HG02970 (cell line): Measurements from ENCODE around the gene RFX7.
"Not testable (repeated sequence)": the region's sequence is repeated elsewhere in the genome, so short reads cannot be mapped to it uniquely, and the experiment has no call there.

ENCODE experiments used
- ATAC-seq: cut with Tn5 transposase; IDR thresholded peaks from one replicate; pipeline ENCODE4 v1.9.1; 2021; ENCODE audit warnings: mild to moderate bottlenecking, moderate library complexity, moderate number of reproducible peaks; ENCODE audit not compliant: unreplicated experiment, low FRiP score

Gene RFX7

DNA sequence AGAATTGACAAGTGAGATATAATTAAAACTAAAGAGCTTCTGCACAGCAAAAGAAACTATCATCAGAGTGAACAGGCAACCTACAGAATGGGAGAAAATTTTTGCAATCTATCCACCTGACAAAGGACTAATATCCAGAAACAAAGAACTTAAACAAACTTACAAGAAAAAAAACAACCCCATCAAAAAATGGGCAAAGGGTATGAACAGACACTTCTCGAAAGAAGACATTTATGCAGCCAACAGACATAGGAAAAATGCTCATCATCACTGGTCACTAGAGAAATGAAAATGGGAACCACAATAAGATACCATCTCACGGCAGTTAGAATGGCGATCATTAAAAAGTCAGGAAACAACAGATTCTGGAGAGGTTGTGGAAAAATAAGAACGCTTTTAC, 88.9 kb downstream of the RFX7 start:
- not testable (repeated sequence) for ATAC-seq

GRCh38 chr15:56150204-56150603, 93.5 kb downstream of the RFX7 start:
- no peak for ATAC-seq

GRCh38 chr15:56148064-56148463, 95.6 kb downstream of the RFX7 start:
- ATAC-seq = no peak

DNA sequence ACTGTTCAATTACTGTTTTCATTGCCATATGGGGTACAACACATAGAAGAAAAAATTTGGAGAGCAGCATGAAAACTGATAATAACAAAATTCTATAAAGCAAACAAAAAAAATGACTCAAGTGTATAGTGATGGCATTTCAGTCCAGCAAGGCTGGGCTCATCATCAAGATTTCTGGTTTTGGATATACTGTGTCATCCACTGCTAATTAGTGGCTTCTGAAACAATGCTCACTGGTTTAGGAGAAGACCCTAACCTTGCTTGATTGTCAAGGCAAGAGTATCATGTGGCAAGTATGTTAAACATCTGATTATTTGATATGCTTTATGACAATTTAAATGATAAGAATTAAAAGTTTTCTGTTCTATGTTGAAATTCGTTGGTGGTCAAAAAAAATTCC, 96.9 kb downstream of the RFX7 start:
- ATAC-seq = no peak

DNA sequence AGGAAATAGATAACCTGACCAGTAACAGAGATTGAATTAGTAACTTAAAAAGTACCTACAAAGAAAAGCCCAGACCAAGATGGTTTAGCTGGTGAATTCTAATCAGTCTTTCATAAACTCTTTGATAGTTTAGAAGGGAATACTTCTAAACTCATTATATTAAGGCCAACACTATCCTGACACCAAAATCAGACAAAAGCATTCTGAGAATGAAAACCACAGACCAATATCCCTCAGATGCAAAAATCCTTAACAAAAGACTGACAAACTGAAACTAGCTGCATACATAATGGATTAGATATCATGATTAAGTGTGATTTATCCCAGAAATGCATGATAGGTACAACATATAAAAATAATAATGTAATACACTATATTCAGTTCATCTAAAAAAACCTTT, 115.6 kb downstream of the RFX7 start:
- no peak for ATAC-seq

DNA sequence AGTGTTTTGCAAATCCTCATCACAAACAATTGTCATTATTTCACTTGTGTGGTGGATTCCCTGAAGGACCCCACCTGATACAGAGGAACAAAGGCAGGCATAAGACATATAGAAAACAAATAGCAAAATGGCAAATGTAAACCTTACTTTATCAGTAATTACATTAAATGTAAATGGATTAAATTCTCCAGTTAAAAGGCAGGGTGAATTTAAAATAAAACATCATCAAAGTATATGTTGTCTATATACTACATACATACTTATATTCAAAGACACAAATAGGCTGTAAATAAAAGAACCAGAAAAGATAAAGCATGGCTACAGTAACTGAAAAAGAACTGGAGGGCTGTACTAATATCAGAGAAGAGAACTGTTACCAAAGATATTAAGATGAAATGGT, 117.3 kb downstream of the RFX7 start:
- ATAC-seq = no peak

DNA sequence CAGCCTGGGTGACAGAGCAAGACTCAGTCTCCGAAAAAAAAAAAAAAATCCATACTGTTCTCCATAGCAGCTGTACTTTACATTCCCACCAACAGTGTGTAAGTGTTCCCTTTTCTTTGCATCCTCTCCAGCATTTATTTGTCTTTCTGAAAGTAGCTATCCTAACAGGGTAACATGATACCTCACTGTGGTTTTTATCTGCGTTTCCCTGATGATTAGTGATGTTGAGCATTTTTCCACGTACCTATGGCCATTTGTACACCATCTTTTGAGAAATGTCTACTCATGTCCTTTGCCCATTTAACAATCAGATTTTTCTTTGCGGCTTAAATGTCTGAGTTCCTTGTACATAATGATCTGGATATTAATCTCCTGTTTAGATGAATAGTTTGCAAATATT, 119.3 kb downstream of the RFX7 start:
- no peak for ATAC-seq

DNA sequence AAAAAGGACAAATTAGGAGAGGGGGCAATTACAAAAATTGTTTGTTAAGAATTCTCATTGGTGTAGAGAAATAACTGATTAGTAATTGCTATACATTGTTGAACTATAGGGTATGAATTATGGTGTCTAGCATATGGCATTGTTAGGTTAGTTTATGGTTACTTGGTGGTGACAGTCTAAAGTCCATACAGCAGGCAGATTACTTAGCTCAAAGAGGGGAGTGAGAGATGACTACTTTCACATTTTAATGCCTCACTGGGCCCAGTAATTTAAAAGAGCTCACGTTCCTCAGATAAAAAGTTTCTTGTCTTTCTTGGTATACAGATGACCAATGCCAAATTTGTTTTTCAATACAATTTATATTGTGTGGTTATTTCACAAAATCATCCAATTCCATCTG, 137.8 kb downstream of the RFX7 start:
- ATAC-seq = no peak

DNA sequence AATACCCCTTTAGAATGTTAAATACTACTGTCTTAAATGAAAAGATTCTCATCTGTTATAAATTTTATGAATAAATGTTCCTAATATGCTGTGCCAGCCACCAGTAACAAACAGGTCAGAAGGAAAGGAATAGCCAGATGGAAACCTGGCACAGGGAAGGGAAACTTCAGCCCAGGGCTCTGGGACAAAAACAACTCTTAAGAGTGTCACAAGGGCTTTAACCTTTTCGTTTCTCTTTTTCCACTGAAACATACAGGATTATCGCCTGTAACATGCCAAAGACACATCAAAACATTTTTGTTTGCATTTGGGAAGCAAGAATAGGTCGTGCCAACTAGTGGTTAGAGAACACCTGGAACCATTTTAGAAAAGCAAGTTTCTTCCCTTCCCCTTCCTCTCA, 141.2 kb downstream of the RFX7 start:
- ATAC-seq = no peak

DNA sequence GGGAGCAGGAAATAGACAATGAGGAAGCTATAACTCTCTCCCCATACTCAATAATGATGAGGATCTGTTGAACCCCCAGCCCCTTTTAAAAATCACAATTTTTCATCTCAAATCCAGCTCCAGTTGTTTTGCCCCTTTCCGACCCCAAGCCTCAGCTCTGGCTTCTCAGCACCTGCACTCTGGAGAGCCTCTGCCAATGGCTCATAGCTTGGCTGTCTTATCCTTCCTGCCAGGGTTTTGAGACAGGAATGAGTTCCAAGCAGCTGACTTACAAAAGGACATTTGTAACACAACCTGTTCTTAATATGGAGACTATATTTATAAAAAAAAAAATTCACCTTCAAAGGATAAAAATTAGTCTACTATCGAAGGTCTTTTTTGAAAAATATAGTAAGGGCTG, 144.4 kb downstream of the RFX7 start:
- ATAC-seq = no peak

DNA sequence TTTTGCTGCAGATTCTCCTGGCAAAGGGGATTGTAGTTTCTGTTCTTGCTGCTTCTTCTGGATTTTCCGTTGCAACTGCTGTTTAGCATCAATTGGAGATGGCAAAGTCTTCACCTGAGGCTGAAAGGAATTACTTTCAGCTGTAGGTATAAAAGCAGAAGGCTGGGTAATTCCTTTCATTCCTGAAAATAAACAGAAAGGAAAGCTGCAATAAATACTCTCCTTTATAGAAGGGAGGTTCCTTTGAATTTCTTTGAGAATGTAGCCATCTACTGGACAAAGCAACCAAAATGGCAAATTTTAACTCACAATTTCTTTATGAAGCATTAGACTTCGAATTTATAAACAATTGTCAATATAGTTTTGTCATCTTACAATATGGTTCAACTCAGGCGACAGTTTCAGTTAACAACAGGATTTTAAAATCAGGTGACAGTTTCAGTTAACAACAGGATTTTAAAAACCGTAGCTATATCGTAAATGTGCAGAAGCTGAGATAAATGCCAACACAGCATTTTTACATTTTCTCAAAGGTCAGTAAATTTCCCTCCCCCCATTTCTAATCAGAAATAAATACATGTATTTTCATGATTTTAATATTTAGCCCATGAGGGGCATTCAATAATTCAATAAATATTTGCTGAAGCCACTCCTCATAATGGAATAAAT, 145.3 kb downstream of the RFX7 start:
- no peak for ATAC-seq

DNA sequence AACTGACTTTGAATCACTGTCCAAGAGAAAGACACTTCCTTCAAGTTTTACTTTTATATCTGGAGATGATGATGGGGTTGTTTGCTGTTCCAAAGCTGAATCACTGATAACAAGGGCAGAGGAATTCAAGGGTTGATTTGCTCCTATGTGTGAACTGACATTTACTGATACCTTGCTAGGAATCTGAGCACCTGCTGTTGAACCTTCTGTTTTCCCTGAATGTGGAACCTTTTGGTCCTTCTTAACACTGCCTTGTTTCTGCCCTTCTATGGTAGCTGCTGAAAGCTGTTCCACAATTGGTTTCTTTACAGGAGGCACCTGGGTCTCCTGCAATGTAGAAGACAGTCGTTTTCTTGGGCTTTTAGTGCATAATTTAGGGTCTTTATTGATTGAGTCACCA, 148.3 kb downstream of the RFX7 start:
- no peak for ATAC-seq

GRCh38 chr15:56094171-56094570, 149.5 kb downstream of the RFX7 start:
- ATAC-seq = no peak

- ATAC-seq = no peak
Measured at GRCh38 chr15:56088389-56088788, 155.3 kb downstream of the RFX7 start.

- no peak for ATAC-seq
Measured at GRCh38 chr15:56086566-56086965, 157.1 kb downstream of the RFX7 start.

GRCh38 chr15:56082263-56082761, 161.4 kb downstream of the RFX7 start:
- ATAC-seq = no peak

GRCh38 chr15:56077081-56077480, 166.6 kb downstream of the RFX7 start:
- ATAC-seq = no peak

DNA sequence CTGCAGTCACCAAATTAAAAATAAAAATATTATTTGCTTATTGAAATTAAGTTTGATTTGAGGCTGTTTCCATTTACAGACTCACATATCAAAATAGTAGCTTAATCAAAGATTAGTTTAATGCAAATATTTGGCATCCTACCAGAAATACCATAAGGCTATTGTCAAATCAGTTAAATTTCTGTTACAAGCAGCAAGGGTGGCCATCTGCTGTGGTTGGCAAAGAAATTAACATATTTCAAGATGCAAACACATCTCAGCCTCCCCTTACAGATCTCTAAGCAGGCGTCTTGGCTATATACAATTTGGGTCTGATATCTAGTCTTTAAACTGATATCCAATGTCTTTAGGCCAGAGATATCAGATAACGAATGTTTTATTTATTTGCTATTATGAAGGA, 167.0 kb downstream of the RFX7 start:
- ATAC-seq = no peak

DNA sequence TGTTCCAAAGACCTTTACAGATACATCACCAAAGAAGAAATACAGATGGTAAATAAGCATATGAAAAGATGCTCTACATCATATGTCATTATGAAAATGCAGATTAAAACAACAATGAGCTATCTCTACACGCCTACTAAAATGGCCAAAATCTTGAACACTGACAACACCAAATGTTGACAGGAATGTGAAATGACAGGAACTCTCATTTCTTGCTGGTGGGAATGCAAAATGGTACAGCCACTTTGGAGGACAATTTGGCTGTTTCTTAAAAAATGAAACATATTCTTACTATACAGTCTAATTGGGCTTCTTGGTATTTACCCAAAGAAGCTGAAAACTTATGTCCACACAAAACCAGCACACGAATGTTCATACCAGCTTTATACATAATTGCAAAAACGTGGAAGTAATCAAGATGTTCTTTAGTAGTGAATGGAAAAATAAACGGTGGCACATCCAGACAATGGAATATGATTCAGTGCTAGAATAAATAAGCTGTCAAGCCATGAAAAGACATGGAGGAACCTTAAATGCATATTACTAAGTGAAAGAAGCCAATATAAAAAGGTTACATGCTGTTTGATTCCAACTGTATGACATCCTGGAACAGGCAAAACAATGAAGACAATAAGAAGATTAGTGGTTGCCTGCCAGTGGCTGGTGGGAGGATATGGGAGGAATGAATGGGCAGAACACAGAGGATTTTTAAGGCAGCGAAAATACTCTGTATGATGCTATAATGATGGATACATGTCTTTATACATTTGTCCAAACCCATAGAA, 169.0 kb downstream of the RFX7 start:
- no peak for ATAC-seq

DNA sequence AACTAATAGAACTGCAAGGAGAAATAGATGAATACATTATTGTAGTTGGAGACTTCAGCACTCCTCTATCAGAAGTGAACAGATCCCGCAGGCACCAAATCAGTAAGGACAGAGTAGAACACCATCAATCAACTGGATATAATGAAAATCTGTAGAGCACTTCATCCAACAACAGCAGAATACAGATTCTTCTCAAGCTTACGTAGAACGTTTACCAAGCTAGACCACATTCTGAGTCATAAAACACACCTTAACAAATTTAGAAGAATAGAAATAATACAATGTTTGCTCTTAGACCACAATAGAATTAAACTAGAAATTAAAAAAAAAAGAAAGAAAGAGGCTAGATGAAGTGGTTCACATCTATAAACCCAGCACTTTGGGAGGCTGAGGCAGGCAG, 179.5 kb downstream of the RFX7 start:
- ATAC-seq = no peak

DNA sequence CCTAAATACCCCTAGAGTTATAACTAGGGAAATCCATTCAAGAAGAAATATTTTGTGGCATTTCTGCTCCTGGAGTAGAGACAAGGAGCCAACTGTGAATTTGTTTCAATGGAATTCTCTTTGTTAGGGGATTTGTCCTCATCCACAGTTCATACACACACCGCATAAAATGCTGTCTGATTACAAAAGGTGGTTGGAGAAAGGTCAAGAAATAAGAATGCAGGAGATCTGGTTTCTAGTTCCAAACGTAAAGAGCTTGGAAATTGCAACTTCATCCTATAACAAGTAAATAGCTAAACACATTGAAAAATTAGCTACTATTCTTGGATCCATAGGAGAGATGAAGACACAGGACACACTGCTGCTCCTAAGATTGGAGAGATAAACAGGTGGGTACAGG, 184.0 kb downstream of the RFX7 start:
- no peak for ATAC-seq

DNA sequence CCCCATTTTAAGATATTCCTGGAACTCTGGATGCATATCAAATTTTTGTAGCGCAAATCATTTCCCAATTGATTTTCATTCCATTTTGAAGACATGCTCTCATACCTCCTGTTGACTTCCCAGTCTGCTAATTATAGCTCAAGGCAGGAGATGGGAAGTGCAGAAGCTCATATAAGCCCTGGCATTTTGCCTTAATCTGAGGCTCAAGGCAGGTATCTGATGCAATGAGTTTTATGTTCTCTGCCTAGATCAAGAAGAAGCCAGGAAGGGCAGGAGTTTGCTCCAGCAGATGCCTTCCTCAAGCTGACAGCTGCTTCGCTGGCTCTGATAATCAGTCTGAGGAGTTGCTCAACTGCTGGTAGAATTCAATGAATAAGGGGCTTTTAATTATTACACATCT, 184.7 kb downstream of the RFX7 start:
- ATAC-seq = no peak
